ENCODE results near the gene ZNF653. TPM values are rescaled to one million over a fixed set of nuclear protein-coding genes. Genes with fewer than 3 reads are reported as not detected.

Gene ZNF653
- total RNA-seq, 1 donor, result 2.9 TPM

DNA sequence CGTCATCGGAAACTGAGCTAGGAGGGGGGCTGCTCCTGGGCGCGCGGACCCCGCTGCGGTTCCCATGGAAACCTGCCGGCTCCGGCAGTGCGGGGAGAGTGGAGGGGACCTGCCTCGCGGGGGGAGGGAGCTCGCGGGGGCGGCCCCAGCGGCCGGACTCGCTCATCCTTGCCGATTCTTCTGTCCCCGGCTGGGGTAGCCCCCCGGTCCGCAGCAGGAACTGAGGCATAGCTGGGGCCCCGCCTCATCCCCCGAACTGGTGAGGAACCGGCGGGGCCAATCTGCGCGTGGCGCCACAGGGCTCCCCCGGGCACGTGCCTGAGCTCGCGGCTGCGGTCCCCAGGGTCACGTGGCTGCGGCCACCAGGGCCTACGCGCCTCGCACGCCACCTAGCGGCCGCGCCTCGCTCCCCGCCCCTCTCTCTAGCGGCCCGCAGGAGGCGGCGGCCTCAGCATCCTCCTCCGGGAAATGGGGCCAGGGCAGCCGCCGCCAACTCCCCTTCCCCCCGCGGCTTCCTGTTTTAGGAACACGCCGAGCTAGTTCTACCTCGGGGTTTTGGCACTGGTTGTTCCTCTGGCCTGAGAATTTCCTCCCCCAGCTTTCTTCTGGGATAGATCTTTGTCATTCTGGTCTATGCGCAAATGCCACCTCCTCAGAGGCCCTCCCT, 23.1 kb downstream of the ZNF653 start:
- DNase-seq (ENCODE audit: insufficient read length, low spot score, missing footprints), result peak; percentile 100
- H3K4me1 ChIP-seq (ENCODE audit: insufficient read depth, low read length), result peaks cover 7% of the 10 kb centered on the region
- H4K20me1 ChIP-seq (ENCODE audit: insufficient read depth, low read length), result peaks cover 3% of the 10 kb centered on the region
- peaks cover 35% of the 10 kb centered on the region for H3K27me3 ChIP-seq (ENCODE audit: insufficient read depth, low read length)
- no peaks in the 10 kb centered on the region for H3K79me2 ChIP-seq (ENCODE audit: insufficient read depth, low read length)
- no peak overlapping the region for H3K27ac ChIP-seq (ENCODE audit: low read depth, low read length)
- no peak overlapping the region for H2AFZ ChIP-seq (ENCODE audit: low read length)
- H3K4me2 ChIP-seq (ENCODE audit: insufficient read depth, low read length), result peak overlapping the region; percentile 59
- TF ChIP-seq, protein P1, sequence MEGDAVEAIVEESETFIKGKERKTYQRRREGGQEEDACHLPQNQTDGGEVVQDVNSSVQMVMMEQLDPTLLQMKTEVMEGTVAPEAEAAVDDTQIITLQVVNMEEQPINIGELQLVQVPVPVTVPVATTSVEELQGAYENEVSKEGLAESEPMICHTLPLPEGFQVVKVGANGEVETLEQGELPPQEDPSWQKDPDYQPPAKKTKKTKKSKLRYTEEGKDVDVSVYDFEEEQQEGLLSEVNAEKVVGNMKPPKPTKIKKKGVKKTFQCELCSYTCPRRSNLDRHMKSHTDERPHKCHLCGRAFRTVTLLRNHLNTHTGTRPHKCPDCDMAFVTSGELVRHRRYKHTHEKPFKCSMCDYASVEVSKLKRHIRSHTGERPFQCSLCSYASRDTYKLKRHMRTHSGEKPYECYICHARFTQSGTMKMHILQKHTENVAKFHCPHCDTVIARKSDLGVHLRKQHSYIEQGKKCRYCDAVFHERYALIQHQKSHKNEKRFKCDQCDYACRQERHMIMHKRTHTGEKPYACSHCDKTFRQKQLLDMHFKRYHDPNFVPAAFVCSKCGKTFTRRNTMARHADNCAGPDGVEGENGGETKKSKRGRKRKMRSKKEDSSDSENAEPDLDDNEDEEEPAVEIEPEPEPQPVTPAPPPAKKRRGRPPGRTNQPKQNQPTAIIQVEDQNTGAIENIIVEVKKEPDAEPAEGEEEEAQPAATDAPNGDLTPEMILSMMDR (IDR thresholded peaks at IDR 0.05; ENCODE audit: extremely low read depth, low read depth, low read length), result peak; percentile 73
- no peaks in the 10 kb centered on the region for H3K36me3 ChIP-seq (ENCODE audit: insufficient read depth, low read length)
- no peaks in the 10 kb centered on the region for H3K9me3 ChIP-seq (ENCODE audit: low read depth, low read length)
- H3K4me3 ChIP-seq (ENCODE audit: insufficient read depth, low read length), result peak overlapping the region; percentile 64

DNA sequence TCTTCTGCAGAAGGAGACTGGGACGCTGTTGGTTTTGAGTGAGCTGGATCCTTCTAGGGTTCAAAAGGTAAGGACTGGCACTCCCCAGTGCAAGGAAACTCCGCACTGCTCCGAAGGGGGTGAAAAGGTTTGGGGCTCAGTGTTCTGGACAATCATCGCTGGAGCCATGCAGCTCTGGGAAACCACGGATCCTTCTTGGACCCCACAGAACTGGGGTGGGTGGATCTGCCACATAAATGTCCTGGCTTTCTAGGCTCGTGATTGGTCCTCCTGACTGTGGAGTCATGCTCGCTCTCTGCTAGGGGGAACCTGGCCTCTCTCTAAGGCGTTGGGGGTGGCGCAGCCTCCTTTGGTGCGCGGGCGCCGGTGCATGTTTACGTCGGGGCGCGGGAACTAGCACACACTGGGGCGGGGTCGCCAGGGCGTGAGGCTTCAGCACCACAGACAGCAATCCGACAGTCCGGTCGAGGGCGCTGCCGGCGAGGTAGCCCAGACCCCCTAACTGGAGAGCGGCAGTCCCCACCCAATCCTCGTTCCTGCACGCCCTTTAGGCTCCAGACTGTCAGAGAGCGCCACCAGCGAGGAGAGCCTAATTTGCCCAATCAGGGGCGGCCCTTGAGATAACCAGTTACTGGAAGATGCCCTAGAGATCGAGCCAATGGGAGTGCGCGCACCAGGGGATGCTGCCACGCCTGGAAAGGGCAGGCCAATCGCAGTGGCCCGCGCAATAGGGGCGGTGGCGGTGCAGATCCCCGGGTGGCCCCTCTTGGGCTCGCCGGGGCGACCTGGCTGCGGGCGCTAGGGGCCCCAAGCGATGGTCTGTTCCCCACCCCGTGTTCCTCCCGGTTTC, 23.9 kb downstream of the ZNF653 start:
- Histone ChIP-seq H4K20me1 (ENCODE audit: insufficient read depth, low read length) (peaks cover 3% of the 10 kb centered on the region), H3K79me2 (ENCODE audit: insufficient read depth, low read length) (no peaks in the 10 kb centered on the region), H3K9me3 (ENCODE audit: low read depth, low read length) (no peaks in the 10 kb centered on the region), H3K4me3 (ENCODE audit: insufficient read depth, low read length) (peak overlapping the region; percentile 64), H3K4me2 (ENCODE audit: insufficient read depth, low read length) (peak overlapping the region; percentile 59), H3K27me3 (ENCODE audit: insufficient read depth, low read length) (peaks cover 35% of the 10 kb centered on the region), H3K4me1 (ENCODE audit: insufficient read depth, low read length) (peaks cover 7% of the 10 kb centered on the region), H2AFZ (ENCODE audit: low read length) (no peak overlapping the region), H3K36me3 (ENCODE audit: insufficient read depth, low read length) (no peaks in the 10 kb centered on the region), H3K27ac (ENCODE audit: low read depth, low read length) (no peak overlapping the region)
- TF ChIP-seq, protein P1 (IDR thresholded peaks at IDR 0.05; ENCODE audit: extremely low read depth, low read depth, low read length), result no peak
- peak; percentile 100 for DNase-seq (ENCODE audit: insufficient read length, low spot score, missing footprints)

DNA sequence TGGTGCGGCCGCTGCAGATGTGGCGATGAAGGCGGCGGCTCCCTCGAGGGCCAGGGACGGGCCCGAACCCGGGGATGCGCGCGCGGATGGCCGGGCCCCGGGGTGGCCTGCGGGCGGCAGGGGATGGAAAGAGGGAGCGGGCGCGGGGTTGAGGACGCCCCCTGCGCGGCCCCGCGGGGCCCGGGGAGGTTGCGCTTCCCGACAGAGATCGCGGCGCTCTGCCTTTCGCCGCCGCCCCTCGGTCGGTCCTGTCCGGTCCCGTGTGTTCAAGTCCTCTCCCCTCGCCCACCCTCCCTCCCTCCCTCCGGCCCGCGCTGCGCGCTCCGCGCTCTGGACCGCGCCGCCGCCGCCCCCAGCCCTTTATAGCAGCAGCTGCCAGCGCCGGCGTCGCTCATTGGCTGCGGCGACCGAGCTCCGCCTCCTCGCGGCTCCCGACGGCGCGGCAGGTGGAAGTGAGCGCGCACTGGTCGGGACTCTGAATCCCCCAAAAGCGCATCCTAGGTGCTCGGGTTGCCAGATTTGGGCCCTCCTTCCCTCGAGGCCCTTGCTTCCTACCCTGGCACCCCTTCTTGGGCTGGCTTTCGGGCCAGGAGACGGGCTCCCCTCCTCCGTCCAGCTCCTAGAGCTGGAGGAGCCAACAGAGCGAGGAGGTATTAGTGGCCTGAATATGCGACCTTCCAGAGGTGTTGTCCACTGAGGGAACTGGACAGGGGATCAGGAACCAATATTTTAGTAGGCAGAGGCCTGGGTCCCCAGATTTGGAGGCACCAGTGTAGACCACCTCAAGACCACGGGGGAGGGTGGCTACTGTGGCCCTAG, 24.7 kb downstream of the ZNF653 start, which contains the start of gene ELAVL3:
Gene ELAVL3 (minus strand): TSS at position 332 of the 819 bp plus-strand sequence. CDS start 438 bp downstream, outside the sequence.
- Histone ChIP-seq H3K4me3 (ENCODE audit: insufficient read depth, low read length) (no peak within 1 kb of the TSS), H3K4me1 (ENCODE audit: insufficient read depth, low read length) (peaks cover 7% of the 10 kb centered on the region), H2AFZ (ENCODE audit: low read length) (no peak within 1 kb of the TSS), H3K9me3 (ENCODE audit: low read depth, low read length) (no peaks in the 10 kb centered on the region), H3K27ac (ENCODE audit: low read depth, low read length) (no peak within 1 kb of the TSS), H3K36me3 (ENCODE audit: insufficient read depth, low read length) (no peaks in the 10 kb centered on the region), H3K4me2 (ENCODE audit: insufficient read depth, low read length) (peak within 1 kb of the TSS; percentile 59), H3K79me2 (ENCODE audit: insufficient read depth, low read length) (no peaks in the 10 kb centered on the region), H3K27me3 (ENCODE audit: insufficient read depth, low read length) (peaks cover 35% of the 10 kb centered on the region), H4K20me1 (ENCODE audit: insufficient read depth, low read length) (peaks cover 3% of the 10 kb centered on the region)
- TF ChIP-seq, protein P1 (IDR thresholded peaks at IDR 0.05; ENCODE audit: extremely low read depth, low read depth, low read length), result no peak
- DNase-seq (ENCODE audit: insufficient read length, low spot score, missing footprints), result peak; percentile 94
